NCI-H2171 (cell line): ENCODE data around the gene PELI1.
A peak's percentile ranks its signal among the peaks of the same experiment; 100 is the strongest.

Experiments used
- DNase-seq: peaks from one replicate; lab custom pipeline; 2025; lab: John Stamatoyannopoulos, UW

Gene PELI1

GRCh38 chr2:64153811-64154210, 9.6 kb upstream of the PELI1 start:
- DNase-seq, result no peak

GRCh38 chr2:64151476-64151875, 7.3 kb upstream of the PELI1 start:
- DNase-seq, result no peak

- DNase-seq, result no peak
Measured at GRCh38 chr2:64145714-64146113, 1.5 kb upstream of the PELI1 start.

DNA sequence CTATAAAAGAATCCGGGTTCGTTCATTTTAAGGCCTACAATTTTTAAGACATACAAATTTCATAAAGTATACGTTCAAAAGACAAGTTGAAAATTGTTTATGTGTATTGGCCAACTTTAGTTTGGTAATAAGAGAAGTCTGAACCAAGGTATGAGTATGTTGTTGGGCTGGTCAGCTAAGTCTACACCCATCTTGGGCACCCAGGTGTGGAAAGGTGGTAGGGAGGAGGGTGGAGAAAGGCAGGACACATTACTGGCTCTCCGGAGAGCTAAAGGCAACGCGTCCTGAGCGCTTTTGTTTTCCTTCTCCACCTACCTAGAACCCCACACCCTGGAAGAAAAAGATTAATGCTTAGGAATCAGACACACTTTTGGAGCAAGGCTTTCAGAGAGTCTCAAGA, 899 bp upstream of the PELI1 start:
- no peak for DNase-seq

- peak; percentile 7 for DNase-seq
Measured at GRCh38 chr2:64143169-64144056, 807 bp downstream of the PELI1 start.

GRCh38 chr2:64142741-64143168, 1.5 kb downstream of the PELI1 start:
- no peak for DNase-seq

DNA sequence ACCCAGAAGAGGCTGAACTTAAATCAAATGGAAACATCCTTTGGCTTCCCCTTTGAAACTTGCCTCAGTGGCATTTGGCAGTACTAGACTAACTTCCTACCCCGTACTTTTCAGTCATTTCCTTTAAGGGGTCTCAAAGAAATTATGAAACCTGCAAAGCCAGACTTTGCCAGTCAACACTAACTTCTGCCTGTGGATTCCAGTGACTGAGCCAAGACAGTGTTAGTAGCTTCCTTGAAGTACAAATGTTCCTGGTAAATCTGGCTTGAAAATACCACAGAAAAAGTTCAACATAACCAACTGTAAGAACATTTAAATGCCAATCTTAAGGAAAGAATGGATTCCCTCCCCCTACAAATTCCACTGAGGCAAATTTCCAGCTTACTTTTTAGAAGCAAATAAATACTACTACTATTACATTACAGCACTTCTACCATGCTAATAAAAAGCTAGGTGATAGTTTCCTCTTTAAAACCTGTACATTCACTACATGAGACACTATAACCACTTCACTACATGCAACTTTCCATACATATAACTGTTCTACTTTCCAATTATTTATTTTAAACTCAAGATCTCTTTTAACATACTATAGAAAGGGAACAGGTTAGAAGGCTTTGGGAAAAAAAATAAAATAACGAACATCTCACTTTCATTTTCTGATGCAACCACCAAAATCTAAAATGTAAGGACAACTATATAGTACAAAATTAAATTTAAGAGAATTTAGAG, 2.4 kb downstream of the PELI1 start:
- DNase-seq, result no peak

GRCh38 chr2:64140665-64141200, 3.5 kb downstream of the PELI1 start:
- DNase-seq, result no peak

DNA sequence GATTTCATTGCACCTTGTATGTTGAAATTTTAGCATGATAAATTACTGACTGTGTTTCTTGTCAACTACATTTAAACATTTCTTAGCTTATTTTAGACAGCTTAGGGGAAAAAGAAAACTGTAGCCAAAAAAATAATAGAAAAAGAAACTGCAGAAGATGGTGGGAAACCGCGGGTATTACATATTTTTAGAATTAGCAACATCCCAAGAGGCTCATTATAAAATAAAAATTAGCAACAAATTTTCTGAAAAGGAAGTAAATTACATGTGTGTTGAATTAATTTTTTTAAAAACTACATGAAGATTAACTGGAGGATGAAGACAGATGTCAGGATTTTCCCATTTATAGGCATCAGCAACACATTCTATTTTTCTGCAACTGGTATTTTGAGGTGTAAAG, 4.3 kb downstream of the PELI1 start:
- no peak for DNase-seq

DNA sequence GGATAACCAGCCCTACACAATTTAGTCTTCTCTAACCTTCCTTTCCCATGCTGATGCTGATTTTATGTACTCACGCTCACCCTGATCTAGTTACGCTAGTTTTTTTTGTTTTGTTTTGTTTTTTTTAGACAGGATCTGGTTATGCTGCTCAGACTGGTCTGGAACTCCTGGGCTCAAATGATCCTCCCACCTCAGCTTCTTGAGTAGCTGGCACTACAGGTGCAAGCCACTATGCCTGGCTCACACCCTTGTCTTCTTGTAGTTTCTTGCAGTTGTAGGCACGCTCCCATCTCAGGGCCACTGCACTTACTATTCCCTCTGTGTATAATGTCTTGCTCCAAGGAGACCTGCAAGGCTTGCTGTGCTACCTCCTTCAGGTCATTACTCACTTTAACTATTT, 6.2 kb downstream of the PELI1 start:
- DNase-seq, result no peak

DNA sequence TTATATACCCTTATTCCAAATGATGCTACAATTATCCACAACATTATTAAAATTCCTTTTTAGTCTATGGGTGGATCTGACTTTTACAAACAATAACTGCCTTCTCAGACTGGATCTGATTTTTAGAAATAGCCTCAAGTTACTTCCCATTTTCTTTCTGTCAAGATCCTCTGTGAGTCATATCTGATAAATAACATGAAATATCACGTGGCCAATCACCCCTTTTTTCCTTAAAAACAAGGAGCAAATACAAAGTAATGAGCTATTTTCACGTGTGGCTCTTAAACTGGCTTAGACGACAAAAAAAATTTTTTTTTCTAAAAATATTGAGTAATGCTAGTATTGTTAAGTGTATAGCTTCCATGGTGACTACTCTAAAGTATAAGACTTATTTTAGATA, 6.7 kb downstream of the PELI1 start:
- DNase-seq, result no peak

- no peak for DNase-seq
Measured at GRCh38 chr2:64135421-64135820, 8.8 kb downstream of the PELI1 start.

- no peak for DNase-seq
Measured at GRCh38 chr2:64134813-64135212, 9.4 kb downstream of the PELI1 start.

GRCh38 chr2:64133828-64134227, 10.4 kb downstream of the PELI1 start:
- no peak for DNase-seq

DNA sequence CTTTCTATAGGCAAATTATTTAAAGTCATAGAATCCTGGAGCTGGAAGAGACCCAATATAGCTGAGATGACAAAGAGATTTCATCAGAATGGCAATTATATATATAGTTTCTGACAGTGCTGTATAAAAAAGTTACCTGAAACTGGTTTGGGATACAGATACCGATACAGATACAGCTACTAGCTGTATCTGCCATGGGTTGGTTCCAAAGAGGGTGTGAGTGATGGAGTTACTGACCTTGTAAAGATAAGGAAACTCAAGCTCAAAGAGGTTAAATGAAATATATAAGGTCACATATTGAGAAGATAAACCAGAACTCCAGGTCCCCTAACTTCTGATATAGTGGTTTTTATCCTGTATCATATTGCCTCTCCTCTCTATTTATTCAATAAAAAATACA, 10.9 kb downstream of the PELI1 start:
- no peak for DNase-seq

GRCh38 chr2:64130333-64130732, 13.9 kb downstream of the PELI1 start:
- DNase-seq, result no peak

GRCh38 chr2:64128943-64129391, 15.3 kb downstream of the PELI1 start:
- DNase-seq, result no peak

DNA sequence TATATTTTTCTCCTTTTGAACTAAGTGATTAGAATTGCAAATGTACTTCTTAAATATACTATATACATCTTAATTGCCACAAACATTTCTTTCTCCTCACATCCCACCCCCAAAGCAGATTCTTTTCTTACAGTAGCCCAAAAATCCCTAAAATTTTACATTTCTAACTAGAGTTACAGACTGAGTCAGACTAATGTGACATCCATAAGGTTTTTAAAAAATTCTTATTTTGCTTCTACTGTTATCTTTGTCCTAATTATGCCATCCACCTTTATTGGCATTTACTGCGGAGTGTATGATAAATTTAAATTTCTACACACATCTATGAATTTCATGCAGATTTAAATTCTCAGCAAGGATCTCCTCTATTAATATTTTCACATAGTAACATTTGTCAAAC, 15.8 kb downstream of the PELI1 start:
- no peak for DNase-seq

DNA sequence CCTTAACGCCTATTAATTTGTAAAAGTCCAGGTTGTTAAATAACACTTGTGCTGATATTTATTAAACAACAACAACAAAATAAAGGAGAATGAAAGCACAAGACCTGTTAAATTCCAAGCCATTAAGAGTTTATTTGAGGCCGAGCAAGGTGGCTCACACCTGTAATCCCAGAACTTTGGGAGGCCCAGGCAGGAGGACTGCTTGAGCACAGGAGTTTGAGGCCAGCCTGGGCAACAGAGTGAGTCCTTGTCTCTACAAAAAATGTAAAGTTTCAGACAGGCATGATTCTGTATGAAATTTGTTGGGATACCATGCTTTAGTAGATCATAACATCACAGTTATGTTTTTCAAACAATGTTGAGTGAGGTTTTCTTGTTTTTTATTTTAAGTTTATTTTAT, 17.1 kb downstream of the PELI1 start:
- no peak for DNase-seq

- no peak for DNase-seq
Measured at GRCh38 chr2:64126601-64127000, 17.6 kb downstream of the PELI1 start.

- no peak for DNase-seq
Measured at GRCh38 chr2:64124571-64124970, 19.6 kb downstream of the PELI1 start.

- DNase-seq, result no peak
Measured at GRCh38 chr2:64124168-64124567, 20.1 kb downstream of the PELI1 start.

GRCh38 chr2:64123740-64124139, 20.5 kb downstream of the PELI1 start:
- no peak for DNase-seq
